Right kidney (tissue), 1 donor: ENCODE results near the gene CNGB1.

Experiments used
- DNase-seq: peaks from one replicate; pipeline ENCODE4 v3.0.0-alpha.2; 2016

Gene CNGB1

DNA sequence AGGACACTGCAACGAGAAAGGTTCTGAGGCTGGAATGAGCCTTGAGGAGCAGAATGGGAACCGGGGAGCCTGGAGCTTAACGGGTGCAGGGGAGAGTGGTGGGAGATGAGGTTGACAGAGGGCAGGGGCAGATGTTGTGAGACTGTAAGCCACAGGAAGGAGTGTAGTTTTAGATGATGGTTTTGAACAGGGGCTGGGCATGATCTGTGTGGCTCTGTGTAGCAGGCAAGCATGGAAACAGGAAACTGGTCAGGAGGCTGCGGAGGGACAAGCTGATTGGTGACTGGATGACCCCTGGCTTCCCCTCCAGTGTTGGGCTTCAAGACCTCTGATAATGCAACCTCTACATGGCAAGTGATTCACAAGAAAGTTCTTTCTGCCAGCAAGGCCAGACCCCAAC, 1.4 kb upstream of the CNGB1 start:
- DNase-seq = no peak

DNA sequence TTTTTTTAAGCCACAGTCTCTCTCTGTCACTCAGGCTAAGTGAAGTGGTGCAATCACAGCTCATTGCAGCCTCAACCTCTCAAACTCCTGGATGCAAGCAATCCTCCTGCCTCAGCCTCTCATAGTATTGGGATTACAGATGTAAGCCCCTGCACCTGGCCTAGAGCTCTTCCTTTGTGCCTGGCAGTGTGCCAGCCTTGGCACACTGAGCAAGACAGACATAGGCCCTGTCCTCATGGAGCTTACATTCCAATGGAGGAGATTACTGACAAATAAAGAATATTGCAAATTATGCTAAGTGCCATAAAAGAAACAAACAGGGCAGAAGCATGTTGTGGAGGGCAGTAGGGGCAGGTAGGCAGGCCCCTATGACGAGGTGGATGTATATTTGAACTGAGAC, 920 bp upstream of the CNGB1 start:
- DNase-seq = no peak

DNA sequence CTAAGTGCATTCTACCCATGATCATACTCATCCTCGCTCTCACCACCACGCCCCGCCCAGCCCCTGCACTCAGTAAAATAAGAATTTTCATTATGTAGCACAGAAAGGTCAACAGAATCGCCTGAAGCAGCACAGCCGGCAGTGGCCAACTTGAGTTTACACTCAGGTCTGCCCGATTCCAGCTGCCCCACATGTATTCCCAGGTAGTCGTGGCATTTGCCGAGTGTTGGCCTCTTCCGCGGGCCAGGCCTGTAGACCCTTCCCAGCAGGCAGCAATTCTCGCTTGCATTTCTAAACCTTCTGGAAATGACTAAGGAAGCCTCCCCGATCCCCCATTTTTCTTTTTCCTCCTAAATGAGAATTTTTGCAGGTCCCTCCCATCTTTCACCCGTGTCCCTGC, 609 bp downstream of the CNGB1 start:
- no peak for DNase-seq

GRCh38 chr16:57969451-57970123, 1.3 kb downstream of the CNGB1 start:
- DNase-seq = no peak

DNA sequence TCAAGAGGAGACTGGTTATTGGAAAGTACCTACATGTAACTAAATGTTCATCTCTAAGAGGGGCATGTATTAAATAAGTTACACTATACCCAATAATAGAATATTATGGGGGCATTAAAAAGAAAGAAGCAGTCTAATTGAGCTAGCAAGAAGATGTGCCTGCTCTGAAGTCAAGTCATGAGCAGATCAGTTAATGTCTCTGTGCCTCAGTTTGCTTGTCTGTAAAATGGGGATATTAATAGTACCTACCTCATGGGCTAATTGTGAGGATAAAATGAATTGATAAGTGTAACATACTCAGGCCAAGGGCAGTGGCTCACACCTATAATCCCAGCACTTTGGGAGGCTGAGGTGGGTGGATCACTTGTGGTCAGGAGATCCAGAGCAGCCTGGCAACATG, 3.0 kb downstream of the CNGB1 start:
- no peak for DNase-seq

- DNase-seq = no peak
Observed at GRCh38 chr16:57966986-57967385, 3.9 kb downstream of the CNGB1 start.

DNA sequence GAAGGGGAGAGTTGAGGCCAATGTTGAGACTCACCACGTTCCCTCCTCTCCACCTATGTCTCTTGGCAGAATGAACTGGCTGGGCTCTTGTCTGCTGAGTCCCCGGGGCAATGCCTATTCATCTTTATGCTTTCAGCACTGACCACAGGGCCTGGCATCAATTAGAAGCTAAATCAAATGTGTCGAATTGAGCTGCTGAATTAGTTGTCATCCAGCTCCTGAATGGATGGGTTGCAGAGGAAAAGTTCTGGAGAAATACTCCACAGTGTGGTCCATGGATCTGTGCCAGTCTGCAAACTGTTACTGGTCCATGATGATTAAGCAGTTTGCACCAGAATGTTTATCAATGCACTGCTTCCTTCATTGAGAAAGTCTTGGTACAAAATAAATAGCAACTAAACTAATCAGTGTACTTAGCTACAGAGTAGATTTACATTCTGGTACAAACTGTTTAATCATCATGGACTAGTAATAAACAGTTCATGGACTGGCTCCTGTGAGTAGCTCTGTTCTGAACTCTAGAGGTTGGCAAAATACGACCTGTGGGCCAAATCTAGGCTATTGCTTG, 4.6 kb downstream of the CNGB1 start:
- DNase-seq = no peak

GRCh38 chr16:57964157-57964700, 6.7 kb downstream of the CNGB1 start:
- no peak for DNase-seq

DNA sequence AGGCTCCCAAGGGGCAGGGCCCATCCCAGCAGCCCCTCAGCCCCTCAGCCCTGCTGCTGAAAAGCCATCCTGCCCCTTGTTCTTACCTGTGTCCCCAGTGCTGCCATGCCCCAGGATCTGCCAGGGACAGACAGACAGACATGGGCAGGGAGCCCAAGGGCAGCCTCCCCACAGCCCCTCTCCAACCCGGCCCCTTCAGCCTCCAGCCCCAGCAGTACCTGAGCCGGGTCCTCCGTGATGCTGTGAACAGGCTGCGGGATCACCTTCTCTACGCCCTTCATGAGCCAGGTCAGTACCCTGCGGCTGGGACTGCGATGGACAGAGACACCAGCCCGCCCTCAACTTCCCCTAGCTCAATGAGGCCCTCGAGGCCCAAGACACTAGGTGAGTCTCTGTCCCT, 8.2 kb downstream of the CNGB1 start:
- DNase-seq = no peak

DNA sequence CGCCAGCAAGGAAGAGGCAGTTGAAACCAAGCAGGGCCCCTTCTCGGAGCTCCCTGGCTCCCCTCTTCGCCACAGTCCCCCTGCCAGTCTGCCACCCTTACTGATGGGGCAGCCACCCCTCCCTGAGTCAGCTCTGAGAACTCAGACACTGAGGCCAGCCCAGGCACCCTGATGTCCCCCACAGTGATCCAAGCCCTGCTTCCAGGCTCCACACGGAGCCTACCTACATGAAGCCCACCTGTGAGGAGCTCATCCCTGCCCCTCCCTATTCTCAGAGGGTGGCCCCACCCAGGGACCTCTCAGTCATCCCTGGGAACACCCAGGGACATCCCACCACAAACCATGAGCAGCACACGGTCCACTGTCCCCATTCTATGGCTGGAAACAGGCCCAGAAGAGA, 8.9 kb downstream of the CNGB1 start:
- DNase-seq = no peak

DNA sequence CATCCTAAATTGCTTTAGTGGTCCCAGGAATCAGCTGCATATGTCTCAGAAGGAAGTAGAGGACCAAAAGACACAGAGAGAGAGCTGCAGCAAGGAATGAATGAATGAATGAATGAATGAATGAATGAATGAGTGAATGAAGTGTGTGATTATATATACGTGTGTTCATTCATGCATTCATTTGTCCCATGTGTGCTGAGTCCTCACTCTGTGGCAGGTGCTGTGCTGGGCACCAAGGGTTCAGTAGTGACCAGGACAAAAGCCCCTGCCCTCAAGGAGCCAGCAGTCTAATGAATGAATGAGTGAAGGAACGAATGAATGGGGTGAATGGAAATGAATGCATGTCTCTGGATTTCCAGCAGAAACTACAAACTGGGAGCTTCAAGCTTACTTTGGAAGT, 9.4 kb downstream of the CNGB1 start:
- no peak for DNase-seq

DNA sequence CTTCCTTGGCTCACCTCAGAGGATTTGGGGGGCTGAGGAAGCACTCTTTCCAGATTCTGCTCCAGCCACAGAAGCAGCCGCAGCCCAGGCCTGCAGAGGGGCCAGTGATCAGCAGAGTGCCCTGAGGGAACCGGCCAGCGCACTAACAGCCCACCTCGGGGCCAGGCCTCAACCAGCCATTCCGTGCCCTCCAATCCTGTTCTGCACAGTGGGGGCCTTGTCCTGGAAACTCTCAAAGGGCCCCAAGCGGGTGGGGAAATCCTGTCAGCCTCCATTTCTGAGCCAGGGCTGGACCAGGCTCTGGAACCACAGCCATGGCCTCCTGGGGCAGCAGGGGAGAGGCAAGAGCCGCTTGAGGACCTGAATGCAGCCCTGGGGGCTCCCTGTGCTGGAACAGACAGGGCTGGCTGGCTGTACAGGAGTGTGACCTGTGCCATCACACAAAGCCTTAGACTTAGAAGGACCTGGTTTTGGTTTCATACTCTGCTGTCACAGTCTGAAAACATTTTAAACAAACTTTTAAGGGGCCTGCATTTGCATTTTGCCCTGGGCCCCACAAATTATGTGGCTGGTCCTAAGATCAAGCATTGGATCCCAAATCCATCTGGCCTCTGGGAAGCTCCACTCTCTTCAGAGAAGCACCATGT, 10.0 kb downstream of the CNGB1 start:
- no peak for DNase-seq

DNA sequence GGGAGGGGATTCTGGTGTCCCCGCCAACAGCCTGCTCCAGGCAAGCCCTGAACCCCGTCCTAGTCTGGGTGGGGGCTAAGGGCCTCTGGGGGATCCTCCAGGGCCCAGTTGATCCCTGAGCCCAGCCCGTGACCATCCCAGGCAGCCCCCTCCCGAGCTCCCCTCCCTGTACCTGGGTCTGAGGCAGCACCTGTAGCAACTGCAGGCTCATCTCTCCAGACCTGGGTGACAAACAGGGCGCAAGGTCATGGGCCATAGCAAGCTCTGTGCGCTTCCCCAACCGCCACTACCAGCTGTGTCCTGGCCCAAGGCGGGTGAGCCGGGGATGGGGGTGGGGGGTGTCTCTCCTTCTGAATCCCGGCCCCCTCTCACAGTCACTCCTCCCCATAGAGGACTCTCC, 10.6 kb downstream of the CNGB1 start:
- no peak for DNase-seq

DNA sequence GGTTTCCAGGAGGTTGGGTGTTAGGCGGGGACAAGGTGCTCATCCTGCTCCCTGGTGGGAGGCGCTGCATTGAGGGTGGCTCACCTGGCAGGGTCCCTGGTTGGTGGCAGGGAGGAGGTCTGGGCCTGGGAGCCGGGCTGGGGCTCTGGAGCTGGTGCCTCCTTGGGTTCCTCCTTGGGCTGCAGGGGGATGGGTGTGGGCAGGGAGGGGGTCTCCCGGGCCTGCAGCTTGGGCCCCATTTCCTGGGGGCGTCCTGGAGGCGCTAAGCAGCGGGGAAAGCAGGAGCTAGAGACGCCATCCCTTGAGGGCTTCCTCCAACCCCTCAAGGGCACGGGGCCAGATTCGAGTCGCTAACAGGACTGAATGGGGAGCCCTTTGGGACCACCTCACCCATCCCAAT, 11.1 kb downstream of the CNGB1 start:
- no peak for DNase-seq

GRCh38 chr16:57959121-57959520, 11.8 kb downstream of the CNGB1 start:
- no peak for DNase-seq

- no peak for DNase-seq
Observed at GRCh38 chr16:57958544-57958943, 12.4 kb downstream of the CNGB1 start.

GRCh38 chr16:57957673-57958392, 13.1 kb downstream of the CNGB1 start:
- no peak for DNase-seq

GRCh38 chr16:57956924-57957672, 13.8 kb downstream of the CNGB1 start:
- DNase-seq = no peak

DNA sequence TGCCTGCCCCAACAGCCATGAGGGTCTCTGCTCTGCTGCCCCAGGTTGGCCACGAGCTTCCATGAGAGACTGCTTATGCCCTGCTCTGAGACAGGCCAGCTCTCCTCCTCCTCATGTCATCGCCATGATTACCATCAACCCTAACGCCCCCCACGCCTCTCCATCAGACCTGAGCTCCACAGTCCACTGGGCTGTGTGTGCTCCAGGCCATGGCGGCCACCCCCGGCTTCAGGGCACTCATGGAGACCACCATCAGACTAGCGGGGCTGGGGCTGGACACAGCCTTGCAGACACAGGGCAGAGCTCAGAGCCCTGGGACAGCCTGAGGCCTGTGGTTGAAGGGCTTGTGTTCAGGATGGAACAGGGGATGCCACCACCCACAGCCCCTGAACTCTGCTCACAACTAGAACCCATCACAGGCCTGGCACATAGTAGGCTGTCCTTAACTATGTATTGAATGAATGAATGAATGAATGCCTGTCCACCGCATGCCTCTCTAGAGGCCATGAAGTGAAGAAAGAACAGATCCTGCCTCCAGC, 14.6 kb downstream of the CNGB1 start:
- DNase-seq = no peak

DNA sequence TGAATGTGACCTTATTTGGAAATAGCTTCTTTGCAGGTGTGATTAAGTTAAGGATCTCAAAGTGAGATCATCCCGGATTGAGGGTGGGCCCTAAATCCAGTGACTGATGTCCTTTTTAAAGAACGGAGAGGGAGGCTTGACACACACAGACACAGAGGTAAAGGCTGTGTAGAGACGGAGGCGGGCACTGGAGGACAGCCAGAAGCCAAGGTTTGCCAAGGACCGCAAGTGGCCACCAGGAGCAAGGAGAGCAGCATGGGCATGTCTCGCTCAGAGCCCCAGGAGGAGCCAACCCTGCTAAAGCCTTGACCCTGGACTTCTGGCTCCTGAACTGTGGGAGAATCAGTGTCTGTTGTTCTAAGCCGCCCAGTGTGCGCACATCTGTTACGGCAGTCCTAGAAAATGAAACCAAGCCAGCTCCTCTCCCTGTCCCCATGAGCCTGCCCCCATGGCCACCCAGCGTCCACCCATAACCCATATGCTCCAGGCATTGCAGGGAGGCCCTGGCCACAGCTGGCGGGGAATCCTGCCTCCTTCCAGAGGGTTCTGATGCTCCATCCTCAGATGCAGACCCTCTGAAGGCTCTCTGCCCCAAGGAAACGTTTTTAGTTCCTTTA, 15.2 kb downstream of the CNGB1 start:
- no peak for DNase-seq

- no peak for DNase-seq
Observed at GRCh38 chr16:57953857-57954256, 17.1 kb downstream of the CNGB1 start.

DNA sequence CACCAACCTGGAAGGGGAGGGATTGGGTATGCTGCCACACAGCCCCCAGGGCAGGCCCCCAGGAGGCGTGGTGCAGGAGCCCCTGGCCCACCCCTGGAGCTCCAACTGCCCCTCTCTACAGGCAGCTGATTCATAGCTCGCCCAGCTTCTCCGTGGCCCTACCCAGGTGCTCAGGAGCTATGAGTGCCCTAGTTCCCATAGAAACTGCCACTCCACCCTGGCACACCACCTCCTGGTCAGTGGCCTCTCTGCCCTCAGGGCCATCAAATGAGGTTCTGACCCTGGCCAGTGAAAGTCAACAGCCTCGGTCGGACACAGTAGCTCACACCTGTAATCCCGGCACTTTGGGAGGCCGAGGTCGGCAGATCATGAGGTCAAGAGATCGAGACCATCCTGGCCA, 18.0 kb downstream of the CNGB1 start:
- DNase-seq = no peak
